HG03095 (cell line): ENCODE measurements around the gene AIF1.
A peak's percentile ranks its signal among the peaks of the same experiment; 100 is the strongest.

Experiments
- ATAC-seq: cut with Tn5 transposase; IDR thresholded peaks from one replicate; pipeline ENCODE4 v1.9.1; 2021; ENCODE audit warnings: moderate library complexity; ENCODE audit not compliant: unreplicated experiment

AIF1 gene

GRCh38 chr6:31663126-31663960 lies 48.3 kb downstream of the AIF1 start:
- ATAC-seq, result no peak

GRCh38 chr6:31663961-31664789 lies 49.1 kb downstream of the AIF1 start:
- no peak for ATAC-seq

GRCh38 chr6:31664790-31665500 lies 49.9 kb downstream of the AIF1 start, which contains the start of gene GPANK1:
Gene GPANK1, minus strand, starts transcription at chr6:31664997. Its CDS starts 519 bp downstream, at chr6:31664478.
- no peak for ATAC-seq

- ATAC-seq, result peak; percentile 75
Measured at GRCh38 chr6:31665501-31666336, 50.7 kb downstream of the AIF1 start, which contains the start of gene CSNK2B. Gene CSNK2B, plus strand, starts transcription at chr6:31666080. Its CDS starts 752 bp downstream, at chr6:31666832.

GRCh38 chr6:31666337-31666965 lies 51.4 kb downstream of the AIF1 start:
- ATAC-seq, result no peak
